Stimulated activated CD4-positive, alpha-beta T cell treated with anti-CD3 and anti-CD28 coated beads, Interleukin-15, amount 100 ng/mL, for 24 hours (primary cell): ENCODE results near the gene MORN5.

Experiments used
- DNase-seq: peaks from one replicate; pipeline ENCODE4 v3.0.0-alpha.2; 2020

The MORN5 gene

GRCh38 chr9:122192914-122193525, 33.3 kb downstream of the MORN5 start:
- no peak for DNase-seq

GRCh38 chr9:122193651-122194050, 33.9 kb downstream of the MORN5 start:
- no peak for DNase-seq

GRCh38 chr9:122195875-122196274, 36.2 kb downstream of the MORN5 start:
- DNase-seq: no peak

- DNase-seq: no peak
Measured at GRCh38 chr9:122197426-122197825, 37.7 kb downstream of the MORN5 start.

GRCh38 chr9:122197882-122198281, 38.2 kb downstream of the MORN5 start:
- no peak for DNase-seq

- no peak for DNase-seq
Measured at GRCh38 chr9:122200960-122201595, 41.4 kb downstream of the MORN5 start.

GRCh38 chr9:122201641-122202040, 41.9 kb downstream of the MORN5 start:
- no peak for DNase-seq

- no peak for DNase-seq
Measured at GRCh38 chr9:122202111-122202510, 42.4 kb downstream of the MORN5 start.

GRCh38 chr9:122204055-122204454, 44.3 kb downstream of the MORN5 start:
- no peak for DNase-seq

GRCh38 chr9:122204491-122204890, 44.8 kb downstream of the MORN5 start:
- DNase-seq: no peak

GRCh38 chr9:122205176-122205575, 45.5 kb downstream of the MORN5 start:
- no peak for DNase-seq

GRCh38 chr9:122206118-122207046, 46.7 kb downstream of the MORN5 start:
- no peak for DNase-seq

- DNase-seq: no peak
Measured at GRCh38 chr9:122207096-122207495, 47.4 kb downstream of the MORN5 start.

- DNase-seq: no peak
Measured at GRCh38 chr9:122209451-122209850, 49.7 kb downstream of the MORN5 start.

GRCh38 chr9:122212473-122213004, 52.8 kb downstream of the MORN5 start:
- DNase-seq: no peak

GRCh38 chr9:122213102-122213588, 53.4 kb downstream of the MORN5 start:
- DNase-seq: no peak

- DNase-seq: peak; percentile 71
Measured at GRCh38 chr9:122213589-122214413, 54.1 kb downstream of the MORN5 start.

- no peak for DNase-seq
Measured at GRCh38 chr9:122214507-122214906, 54.8 kb downstream of the MORN5 start.

GRCh38 chr9:122215663-122216062, 56.0 kb downstream of the MORN5 start:
- no peak for DNase-seq

- DNase-seq: no peak
Measured at GRCh38 chr9:122216138-122216797, 56.6 kb downstream of the MORN5 start.

- DNase-seq: no peak
Measured at GRCh38 chr9:122216798-122217418, 57.2 kb downstream of the MORN5 start.
